ENCODE measurements around the gene SLC30A1. TPM values are rescaled to one million over a fixed set of nuclear protein-coding genes. Genes with fewer than 3 reads are reported as not detected.

Gene SLC30A1
- total RNA-seq, 1 experiment from 2014 or later, result 9.7 TPM

DNA sequence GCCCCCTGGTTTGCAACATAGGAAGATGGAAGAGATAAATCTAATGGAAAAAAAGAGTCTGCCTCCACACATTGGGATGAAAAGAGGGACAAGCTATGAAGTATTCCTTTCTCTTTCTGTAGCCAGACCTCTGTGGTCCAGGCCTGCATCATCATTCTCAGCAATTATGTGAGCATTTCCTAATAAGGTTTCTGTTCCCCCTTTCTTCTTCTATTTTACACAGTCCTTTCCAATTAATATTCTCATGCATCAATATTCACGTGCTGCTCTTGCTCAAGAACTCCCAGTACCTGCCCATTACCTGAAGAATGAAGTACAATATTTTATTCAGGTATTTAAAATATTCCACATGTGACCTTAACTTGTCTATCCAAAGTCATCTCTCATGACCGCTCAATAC, 8.2 kb upstream of the SLC30A1 start:
- ChIA-PET CTCF (no interaction called here), RAD21 (ENCODE audit: low non-redundant PET in 1 of 2, low total read pairs in 2 of 2, uncharacterized antibody in 2 of 2, unreplicated experiment in 2 of 2) (no interaction called here), POLR2A (no interaction called here)
- Histone ChIP-seq H3K27me3 (ENCODE audit: insufficient read depth, low read length) (no peaks in the 10 kb centered on the region), H2AFZ (ENCODE audit: low read depth, low read length, poor library complexity, severe bottlenecking) (no peak overlapping the region), H4K20me1 (ENCODE audit: insufficient read depth) (no peaks in the 10 kb centered on the region), H3K9me2 (ENCODE audit: insufficient read depth) (no peaks in the 10 kb centered on the region), H3K9ac (ENCODE audit: low read length) (no peak overlapping the region), H3K4me3 (replicated peaks in 1 of 2; ENCODE audit: low read depth in 1 of 2, low read length in 2 of 2) (no peak overlapping the region), H3K9me3 (ENCODE audit: control insufficient read depth in 1 of 2, insufficient read depth in 1 of 2, low read depth in 1 of 2, low read length in 2 of 2) (no peaks in the 10 kb centered on the region), H3K79me2 (ENCODE audit: insufficient read depth, low read length) (no peaks in the 10 kb centered on the region), H3K27ac (ENCODE audit: low read depth, low read length) (no peak overlapping the region), H3K4me2 (ENCODE audit: low read length) (no peak overlapping the region), H3K36me3 (ENCODE audit: control insufficient read depth in 1 of 2, insufficient read depth in 2 of 2, low read length in 2 of 2) (no peaks in the 10 kb centered on the region), H3K4me1 (ENCODE audit: control insufficient read depth in 1 of 2, insufficient read depth in 2 of 2, low read length in 2 of 2) (peaks cover 5 to 11% of the 10 kb centered on the region in 2 experiments; a peak in 3 of 4 replicates)
- BruUV-seq (replicated peaks), result no TSS peak
- intact Hi-C loops (cut with micrococcal nuclease), result no loop called here
- ATAC-seq (no peak), DNase-seq (ENCODE audit: low read depth, low spot score) (no peak)
- TF ChIP-seq POLR2A (IDR thresholded peaks at IDR 0.05; ENCODE audit: borderline replicate concordance, extremely low read depth, insufficient read depth, insufficient read length) (no peak), SIN3A (IDR thresholded peaks at IDR 0.05; ENCODE audit: low read depth) (no peak), FOSL1 (IDR thresholded peaks at IDR 0.05; ENCODE audit: low read depth) (no peak), RAD21 (IDR thresholded peaks at IDR 0.05; ENCODE audit: low read depth) (no peak), ELF1 (IDR thresholded peaks at IDR 0.05; ENCODE audit: borderline replicate concordance, low read depth) (no peak), CEBPB (IDR thresholded peaks at IDR 0.05; ENCODE audit: low read depth) (no peak), SRF (IDR thresholded peaks at IDR 0.05; ENCODE audit: low read depth) (no peak), EGR1 (IDR thresholded peaks at IDR 0.05; ENCODE audit: low read depth) (no peak), YY1 (IDR thresholded peaks at IDR 0.05; ENCODE audit: extremely low read depth, insufficient replicate concordance, low read depth, low read length) (no peak), ZNF274 (IDR thresholded peaks at IDR 0.05; ENCODE audit: low read depth, low read length) (no peak)
- TF ChIP-seq, protein P1, sequence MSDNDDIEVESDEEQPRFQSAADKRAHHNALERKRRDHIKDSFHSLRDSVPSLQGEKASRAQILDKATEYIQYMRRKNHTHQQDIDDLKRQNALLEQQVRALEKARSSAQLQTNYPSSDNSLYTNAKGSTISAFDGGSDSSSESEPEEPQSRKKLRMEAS (IDR thresholded peaks at IDR 0.05), result no peak
- TF ChIP-seq, protein P2, sequence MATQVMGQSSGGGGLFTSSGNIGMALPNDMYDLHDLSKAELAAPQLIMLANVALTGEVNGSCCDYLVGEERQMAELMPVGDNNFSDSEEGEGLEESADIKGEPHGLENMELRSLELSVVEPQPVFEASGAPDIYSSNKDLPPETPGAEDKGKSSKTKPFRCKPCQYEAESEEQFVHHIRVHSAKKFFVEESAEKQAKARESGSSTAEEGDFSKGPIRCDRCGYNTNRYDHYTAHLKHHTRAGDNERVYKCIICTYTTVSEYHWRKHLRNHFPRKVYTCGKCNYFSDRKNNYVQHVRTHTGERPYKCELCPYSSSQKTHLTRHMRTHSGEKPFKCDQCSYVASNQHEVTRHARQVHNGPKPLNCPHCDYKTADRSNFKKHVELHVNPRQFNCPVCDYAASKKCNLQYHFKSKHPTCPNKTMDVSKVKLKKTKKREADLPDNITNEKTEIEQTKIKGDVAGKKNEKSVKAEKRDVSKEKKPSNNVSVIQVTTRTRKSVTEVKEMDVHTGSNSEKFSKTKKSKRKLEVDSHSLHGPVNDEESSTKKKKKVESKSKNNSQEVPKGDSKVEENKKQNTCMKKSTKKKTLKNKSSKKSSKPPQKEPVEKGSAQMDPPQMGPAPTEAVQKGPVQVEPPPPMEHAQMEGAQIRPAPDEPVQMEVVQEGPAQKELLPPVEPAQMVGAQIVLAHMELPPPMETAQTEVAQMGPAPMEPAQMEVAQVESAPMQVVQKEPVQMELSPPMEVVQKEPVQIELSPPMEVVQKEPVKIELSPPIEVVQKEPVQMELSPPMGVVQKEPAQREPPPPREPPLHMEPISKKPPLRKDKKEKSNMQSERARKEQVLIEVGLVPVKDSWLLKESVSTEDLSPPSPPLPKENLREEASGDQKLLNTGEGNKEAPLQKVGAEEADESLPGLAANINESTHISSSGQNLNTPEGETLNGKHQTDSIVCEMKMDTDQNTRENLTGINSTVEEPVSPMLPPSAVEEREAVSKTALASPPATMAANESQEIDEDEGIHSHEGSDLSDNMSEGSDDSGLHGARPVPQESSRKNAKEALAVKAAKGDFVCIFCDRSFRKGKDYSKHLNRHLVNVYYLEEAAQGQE (IDR thresholded peaks at IDR 0.05; ENCODE audit: low read depth), result no peak
- TF ChIP-seq, protein P3, sequence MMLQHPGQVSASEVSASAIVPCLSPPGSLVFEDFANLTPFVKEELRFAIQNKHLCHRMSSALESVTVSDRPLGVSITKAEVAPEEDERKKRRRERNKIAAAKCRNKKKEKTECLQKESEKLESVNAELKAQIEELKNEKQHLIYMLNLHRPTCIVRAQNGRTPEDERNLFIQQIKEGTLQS (IDR thresholded peaks at IDR 0.05), result no peak

Data from HCT116 (cell line).